ENCODE results near the gene SPPL3. TPM values are rescaled to one million over a fixed set of nuclear protein-coding genes. Genes with fewer than 3 reads are reported as not detected.

SPPL3 gene
- total RNA-seq, 1 donor from 2014 or later = 20.4 TPM

GRCh38 chr12:120872487-120872886 lies 31.7 kb downstream of the SPPL3 start:
- no peak for TF ChIP-seq CTCF (IDR thresholded peaks at IDR 0.05)
- DNase-seq (ENCODE audit: low spot score in 2 of 2) = no peak
- Histone ChIP-seq H3K4me3 (no peak overlapping the region), H3K27ac (no peak overlapping the region), H3K4me1 (peaks cover 0 to 3% of the 10 kb centered on the region in 2 donors), H3K36me3 (no peaks in the 10 kb centered on the region), H3K27me3 (no peaks in the 10 kb centered on the region), H3K9me3 (no peaks in the 10 kb centered on the region)
- intact Hi-C loops (cut with DNase I) = no loop called here

- no peaks in the 10 kb centered on the region for H3K27me3 ChIP-seq
- H3K4me1 ChIP-seq = peaks cover 0 to 3% of the 10 kb centered on the region in 2 donors
These were observed 33.7 kb downstream of the SPPL3 start for GRCh38 chr12:120870415-120870814.

GRCh38 chr12:120869376-120869775 lies 34.8 kb downstream of the SPPL3 start:
- no peak for DNase-seq (ENCODE audit: low spot score in 2 of 2)
- Histone ChIP-seq H3K36me3 (no peaks in the 10 kb centered on the region), H3K27ac (no peak overlapping the region), H3K4me3 (no peak overlapping the region), H3K4me1 (no peaks in the 10 kb centered on the region), H3K9me3 (no peaks in the 10 kb centered on the region), H3K27me3 (no peaks in the 10 kb centered on the region)
- intact Hi-C loops (cut with DNase I) = no loop called here
- TF ChIP-seq CTCF (IDR thresholded peaks at IDR 0.05) = no peak

More at GRCh38 chr12:120870415-120870814, 33.7 kb downstream of the SPPL3 start:
- intact Hi-C loops (cut with DNase I) = no loop called here
- Histone ChIP-seq H3K9me3 (no peaks in the 10 kb centered on the region), H3K36me3 (no peaks in the 10 kb centered on the region), H3K27ac (no peak overlapping the region), H3K4me3 (no peak overlapping the region)
- no peak for DNase-seq (ENCODE audit: low spot score in 2 of 2)
- TF ChIP-seq CTCF (IDR thresholded peaks at IDR 0.05) = no peak

- no peak for TF ChIP-seq CTCF (IDR thresholded peaks at IDR 0.05)
- intact Hi-C loops (cut with DNase I) = no loop called here
- no peak for DNase-seq (ENCODE audit: low spot score in 2 of 2)
These were observed 38.0 kb downstream of the SPPL3 start for GRCh38 chr12:120866108-120866507.

GRCh38 chr12:120865098-120865497 lies 39.1 kb downstream of the SPPL3 start:
- Histone ChIP-seq H3K4me3 (no peak overlapping the region), H3K36me3 (no peaks in the 10 kb centered on the region), H3K27me3 (no peaks in the 10 kb centered on the region), H3K27ac (no peak overlapping the region), H3K4me1 (no peaks in the 10 kb centered on the region), H3K9me3 (no peaks in the 10 kb centered on the region)
- no peak for TF ChIP-seq CTCF (IDR thresholded peaks at IDR 0.05)
- intact Hi-C loops (cut with DNase I) = no loop called here
- no peak for DNase-seq (ENCODE audit: low spot score in 2 of 2)

More at GRCh38 chr12:120866108-120866507, 38.0 kb downstream of the SPPL3 start:
- Histone ChIP-seq H3K36me3 (no peaks in the 10 kb centered on the region), H3K27me3 (no peaks in the 10 kb centered on the region), H3K4me1 (no peaks in the 10 kb centered on the region), H3K4me3 (no peak overlapping the region), H3K9me3 (no peaks in the 10 kb centered on the region), H3K27ac (no peak overlapping the region)

GRCh38 chr12:120862664-120863063 lies 41.5 kb downstream of the SPPL3 start:
- Histone ChIP-seq H3K9me3 (no peaks in the 10 kb centered on the region), H3K4me3 (no peak overlapping the region), H3K27ac (no peak overlapping the region), H3K36me3 (no peaks in the 10 kb centered on the region), H3K27me3 (no peaks in the 10 kb centered on the region), H3K4me1 (no peaks in the 10 kb centered on the region)
- intact Hi-C loops (cut with DNase I) = no loop called here
- TF ChIP-seq CTCF (IDR thresholded peaks at IDR 0.05) = no peak
- DNase-seq (ENCODE audit: low spot score in 2 of 2) = no peak

Data from ascending aorta (tissue), 2 donors.